ENCODE measurements around the gene HOXC9. TPM values are rescaled to one million over a fixed set of nuclear protein-coding genes. Genes with fewer than 3 reads are reported as not detected.

HOXC9 gene
- total RNA-seq, 2 donors from 2014 or later = not detected

GRCh38 chr12:54010972-54011664 lies 11.2 kb downstream of the HOXC9 start:
- H3K27ac Mint-ChIP-seq = no peak overlapping the region
- DNase-seq (ENCODE audit: low spot score in 2 of 2) = no peak
- ATAC-seq = no peak
- H3K9me3 Mint-ChIP-seq = no peaks in the 10 kb centered on the region
- peaks cover 3 to 7% of the 10 kb centered on the region in 2 donors for H3K36me3 Mint-ChIP-seq

DNA sequence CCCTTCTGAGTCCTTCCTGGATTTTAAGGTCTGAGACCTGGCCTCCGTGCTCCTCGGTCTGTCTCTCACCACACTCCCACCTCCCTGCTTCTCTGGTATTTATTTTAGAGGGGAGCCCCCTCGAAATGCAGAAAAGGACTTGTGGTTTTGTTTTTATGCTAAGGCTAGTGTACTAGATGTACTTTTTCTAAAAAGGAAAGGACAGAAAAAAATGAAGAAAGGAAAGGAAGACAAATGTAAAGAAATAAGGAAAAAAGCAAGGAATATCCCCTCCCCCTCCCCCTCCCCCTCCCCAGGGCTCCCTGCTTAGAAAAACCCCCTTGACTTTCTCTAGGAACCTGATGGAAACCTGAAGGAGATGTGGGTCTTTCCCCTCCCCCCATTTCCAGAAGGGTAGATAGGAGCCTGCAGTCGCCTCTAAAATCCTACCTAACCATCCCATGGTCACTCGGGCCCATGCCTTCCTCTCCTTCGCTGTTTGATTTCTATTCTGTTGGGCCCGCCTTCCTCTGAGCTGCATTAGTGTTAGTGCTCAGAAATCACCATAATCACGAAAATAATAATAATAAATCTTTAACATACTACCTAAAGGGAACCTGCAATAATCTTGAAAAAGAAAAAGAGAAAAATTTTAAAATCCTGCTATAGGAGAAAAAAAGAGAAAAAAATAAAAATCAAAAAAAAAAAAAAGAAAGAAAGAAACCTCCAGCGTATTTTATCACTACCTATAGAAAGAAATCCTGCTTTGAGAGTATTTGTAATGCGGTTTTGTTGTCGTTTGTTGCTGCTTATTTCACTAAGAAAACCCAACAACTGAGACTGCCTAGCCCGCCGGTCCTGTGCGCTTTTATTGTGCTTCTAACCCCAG lies 11.9 kb downstream of the HOXC9 start:
- no peak for ATAC-seq
- no peak overlapping the region for H3K27ac Mint-ChIP-seq
- H3K9me3 Mint-ChIP-seq = no peaks in the 10 kb centered on the region
- peaks cover 0 to 7% of the 10 kb centered on the region in 2 donors for H3K36me3 Mint-ChIP-seq
- no peak for DNase-seq (ENCODE audit: low spot score in 2 of 2)

GRCh38 chr12:54012631-54013409 lies 12.9 kb downstream of the HOXC9 start:
- Mint-ChIP-seq H3K27ac (no peak overlapping the region), H3K36me3 (peaks cover 0 to 7% of the 10 kb centered on the region in 2 donors), H3K9me3 (no peaks in the 10 kb centered on the region)
- ATAC-seq = no peak
- no peak for DNase-seq (ENCODE audit: low spot score in 2 of 2)

- Mint-ChIP-seq H3K36me3 (peaks cover 0 to 7% of the 10 kb centered on the region in 2 donors), H3K27ac (no peak overlapping the region), H3K9me3 (no peaks in the 10 kb centered on the region)
- no peak for DNase-seq (ENCODE audit: low spot score in 2 of 2)
- no peak for ATAC-seq
Measured at GRCh38 chr12:54014377-54015017, 14.5 kb downstream of the HOXC9 start.

DNA sequence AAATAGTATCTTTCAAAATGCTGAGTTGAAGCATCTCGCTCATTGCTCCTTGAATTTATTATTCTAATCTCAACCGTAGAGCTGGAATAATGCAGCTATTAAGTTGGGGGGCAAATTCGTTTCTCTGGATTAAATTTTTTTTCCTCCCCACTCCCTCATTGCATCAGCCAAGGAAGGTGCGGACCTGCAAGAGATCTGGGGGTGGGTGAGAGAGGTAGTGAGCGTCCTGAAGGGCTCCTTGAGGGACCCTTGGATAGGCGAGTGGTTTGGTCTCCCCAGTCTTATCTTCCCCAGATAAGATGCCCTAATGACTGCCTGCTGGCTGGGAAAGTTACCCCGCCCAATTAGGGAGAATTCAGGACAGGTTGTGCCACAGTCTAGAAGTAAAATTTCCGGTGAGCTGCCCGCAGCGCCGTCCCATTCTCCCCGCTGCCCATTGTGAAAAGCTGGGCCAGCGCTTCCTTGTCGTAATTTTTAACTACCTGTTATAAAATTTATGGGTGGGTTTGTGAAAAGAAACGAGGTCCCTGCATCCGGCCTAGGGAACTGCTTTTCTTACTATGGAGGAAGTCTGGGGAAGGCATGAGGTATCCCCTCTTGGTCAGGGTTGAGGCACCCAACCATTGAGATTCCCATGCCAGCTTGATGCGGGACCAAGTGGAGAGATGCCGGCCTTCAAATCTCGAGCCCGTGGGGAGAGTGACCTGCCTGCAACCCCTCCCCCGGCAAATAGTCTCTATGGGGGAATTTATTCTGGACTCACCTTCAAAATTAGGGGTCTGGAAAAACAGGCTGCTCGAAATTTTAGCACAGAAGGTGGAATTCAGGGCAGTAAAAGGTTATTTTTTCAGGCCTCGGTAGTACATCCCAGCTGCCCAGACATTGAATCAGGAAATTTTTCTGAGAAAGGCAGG lies 15.3 kb downstream of the HOXC9 start:
- H3K27ac Mint-ChIP-seq = no peak overlapping the region
- DNase-seq (ENCODE audit: low spot score in 2 of 2) = no peak
- H3K9me3 Mint-ChIP-seq = no peaks in the 10 kb centered on the region
- ATAC-seq = no peak
- peaks cover 0 to 7% of the 10 kb centered on the region in 2 donors for H3K36me3 Mint-ChIP-seq

GRCh38 chr12:54016051-54016450 lies 16.1 kb downstream of the HOXC9 start:
- Mint-ChIP-seq H3K9me3 (no peaks in the 10 kb centered on the region), H3K27ac (no peak overlapping the region), H3K36me3 (peaks cover 0 to 7% of the 10 kb centered on the region in 2 donors)
- no peak for DNase-seq (ENCODE audit: low spot score in 2 of 2)
- ATAC-seq = no peak

DNA sequence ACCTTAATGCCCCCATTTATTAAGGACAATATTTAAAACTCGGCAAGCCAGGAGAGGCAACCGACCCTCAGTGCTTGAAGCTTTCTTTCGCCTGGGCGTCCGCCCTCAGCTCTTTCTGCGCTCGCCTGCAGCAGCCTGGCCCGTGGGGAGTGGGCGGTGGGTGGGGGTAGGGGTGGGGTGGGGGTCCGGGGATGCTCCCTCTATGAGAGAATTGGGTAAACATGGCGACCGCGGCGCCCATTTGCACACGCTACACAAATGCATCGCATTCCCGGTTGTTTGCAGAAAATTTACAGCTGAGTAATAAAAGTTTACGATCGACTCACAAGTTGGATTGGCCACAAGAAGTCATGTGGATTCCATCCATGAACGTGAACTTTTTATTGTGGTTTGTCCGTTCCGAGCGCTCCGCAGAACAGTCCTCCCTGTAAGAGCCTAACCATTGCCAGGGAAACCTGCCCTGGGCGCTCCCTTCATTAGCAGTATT lies 16.6 kb downstream of the HOXC9 start:
- Mint-ChIP-seq H3K27ac (no peak overlapping the region), H3K9me3 (no peaks in the 10 kb centered on the region), H3K36me3 (peaks cover 0 to 7% of the 10 kb centered on the region in 2 donors)
- DNase-seq (ENCODE audit: low spot score in 2 of 2) (no peak), ATAC-seq (no peak)

GRCh38 chr12:54017027-54017788 lies 17.2 kb downstream of the HOXC9 start:
- Mint-ChIP-seq H3K27ac (peak overlapping the region in 1 of 2 donors; percentile 25), H3K9me3 (no peaks in the 10 kb centered on the region), H3K36me3 (peaks cover 0 to 7% of the 10 kb centered on the region in 2 donors)
- no peak for DNase-seq (ENCODE audit: low spot score in 2 of 2)
- ATAC-seq = peak; percentile 55 to 60

- H3K36me3 Mint-ChIP-seq = peaks cover 0 to 7% of the 10 kb centered on the region in 2 donors
- peak; percentile 89 for ATAC-seq
- DNase-seq (ENCODE audit: low spot score in 2 of 2) = peak; percentile 60 to 72
- H3K27ac Mint-ChIP-seq = peak overlapping the region in 1 of 2 donors; percentile 25
- H3K9me3 Mint-ChIP-seq = no peaks in the 10 kb centered on the region
Measured at GRCh38 chr12:54017878-54018467, 18.0 kb downstream of the HOXC9 start.

DNA sequence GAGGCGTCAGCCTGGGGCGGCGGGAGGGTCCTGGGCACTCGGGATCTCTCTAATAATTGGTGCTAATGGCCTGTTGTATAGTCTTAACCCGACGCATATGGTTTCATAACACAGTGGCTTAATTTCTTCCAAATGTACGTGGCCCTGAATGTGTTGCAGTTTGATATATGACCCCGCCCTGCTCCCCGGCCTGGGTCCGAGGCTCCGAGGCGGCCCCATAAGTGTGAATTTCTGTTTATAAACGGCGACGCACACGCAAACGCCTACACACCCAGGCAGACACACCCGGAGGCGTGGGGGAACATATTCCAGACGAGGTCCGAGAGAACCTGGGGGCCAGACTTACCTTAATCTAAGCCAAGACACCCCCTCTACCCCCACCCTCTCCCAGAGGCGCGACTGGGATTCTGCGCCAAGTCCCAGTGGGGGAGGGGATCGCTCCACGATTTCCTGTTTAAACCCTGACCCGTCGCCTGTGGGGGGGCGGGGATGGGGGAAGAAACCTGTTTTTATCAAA lies 18.6 kb downstream of the HOXC9 start:
- DNase-seq (ENCODE audit: low spot score in 2 of 2) (no peak), ATAC-seq (no peak)
- Mint-ChIP-seq H3K9me3 (no peaks in the 10 kb centered on the region), H3K36me3 (peaks cover 0 to 7% of the 10 kb centered on the region in 2 donors), H3K27ac (peak overlapping the region in 1 of 2 donors; percentile 25)

- Mint-ChIP-seq H3K9me3 (no peaks in the 10 kb centered on the region), H3K27ac (no peak overlapping the region), H3K36me3 (peaks cover 0 to 7% of the 10 kb centered on the region in 2 donors)
- no peak for DNase-seq (ENCODE audit: low spot score in 2 of 2)
- no peak for ATAC-seq
Measured at GRCh38 chr12:54019091-54019811, 19.3 kb downstream of the HOXC9 start.

GRCh38 chr12:54019924-54020590 lies 20.1 kb downstream of the HOXC9 start:
- no peak overlapping the region for H3K27ac Mint-ChIP-seq
- ATAC-seq = no peak
- no peaks in the 10 kb centered on the region for H3K9me3 Mint-ChIP-seq

More at GRCh38 chr12:54019924-54020590, 20.1 kb downstream of the HOXC9 start:
- DNase-seq (ENCODE audit: low spot score in 2 of 2) = no peak
- H3K36me3 Mint-ChIP-seq = peaks cover 0 to 2% of the 10 kb centered on the region in 2 donors

All from activated naive CD4-positive, alpha-beta T cell treated with anti-CD3 and anti-CD28 coated beads, Interleukin-2, amount 50 U/mL, for 72 hours (primary cell).